HG03103 (cell line): ENCODE measurements around the gene RARA.

Experiments
- ATAC-seq: cut with Tn5 transposase; IDR thresholded peaks from one replicate; pipeline ENCODE4 v1.9.1; 2021; ENCODE audit warnings: low read depth; ENCODE audit not compliant: unreplicated experiment

RARA gene

GRCh38 chr17:40352779-40353394 lies 43.9 kb downstream of the RARA start:
- no peak for ATAC-seq

DNA sequence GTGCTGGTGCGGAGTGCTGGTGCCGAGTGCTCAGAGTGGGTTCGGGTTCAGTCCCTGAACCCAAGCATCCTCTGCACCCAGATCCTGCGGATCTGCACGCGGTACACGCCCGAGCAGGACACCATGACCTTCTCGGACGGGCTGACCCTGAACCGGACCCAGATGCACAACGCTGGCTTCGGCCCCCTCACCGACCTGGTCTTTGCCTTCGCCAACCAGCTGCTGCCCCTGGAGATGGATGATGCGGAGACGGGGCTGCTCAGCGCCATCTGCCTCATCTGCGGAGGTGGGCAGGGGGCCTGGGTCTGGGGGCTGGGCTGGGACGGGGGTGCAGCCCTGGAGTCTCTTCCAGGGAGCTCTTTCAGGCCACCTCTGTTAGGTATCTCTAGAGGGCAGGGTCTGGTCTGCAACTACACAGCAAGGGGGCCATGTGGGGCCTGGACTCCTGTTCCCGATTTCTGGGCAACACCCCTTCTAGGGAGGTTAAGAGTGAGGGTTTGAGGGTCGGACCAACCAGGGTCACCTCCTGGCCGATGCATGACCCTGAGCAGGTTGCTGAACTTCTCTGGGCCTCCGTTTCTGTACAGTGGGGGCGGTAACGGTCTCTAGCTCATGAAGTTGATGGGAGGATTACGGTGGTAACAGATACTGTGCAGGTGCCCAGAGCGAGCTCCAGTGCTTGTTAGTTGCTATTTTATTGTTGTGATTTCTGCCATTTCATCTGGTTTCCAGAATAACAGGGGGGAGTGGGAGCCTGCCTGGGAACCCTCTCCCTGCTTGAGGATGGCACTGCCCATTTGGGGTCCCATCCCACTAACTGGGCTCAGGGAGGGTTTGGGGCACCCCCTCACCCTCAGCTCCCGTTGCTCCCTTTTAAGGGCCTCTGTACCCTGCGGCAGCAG lies 45.5 kb downstream of the RARA start:
- no peak for ATAC-seq

- ATAC-seq: no peak
These were observed 46.3 kb downstream of the RARA start for GRCh38 chr17:40355123-40355803.

- ATAC-seq: no peak
These were observed 47.1 kb downstream of the RARA start for GRCh38 chr17:40355804-40356758.

GRCh38 chr17:40356990-40357881 lies 48.3 kb downstream of the RARA start:
- no peak for ATAC-seq

GRCh38 chr17:40358323-40359038 lies 49.5 kb downstream of the RARA start:
- ATAC-seq: no peak

DNA sequence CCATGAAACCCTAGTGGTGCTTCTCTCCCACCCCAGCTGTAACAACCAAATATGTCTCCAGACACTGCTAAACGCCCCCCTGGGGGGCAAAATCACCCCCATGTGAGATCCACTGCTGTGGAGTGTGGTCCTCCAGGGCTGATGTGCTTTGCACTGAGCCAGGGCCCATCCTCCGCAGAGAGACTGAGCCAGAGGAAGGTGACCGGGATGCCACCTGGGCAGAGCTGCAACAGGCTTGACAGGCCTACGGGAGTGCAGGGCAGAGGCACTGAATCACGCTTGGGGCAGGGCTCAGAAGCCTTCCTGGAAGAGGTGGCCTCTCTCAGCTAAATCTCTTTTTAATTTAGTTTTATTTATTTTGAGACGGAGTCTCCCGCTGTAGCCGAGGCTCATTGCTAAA lies 51.1 kb downstream of the RARA start:
- no peak for ATAC-seq

- no peak for ATAC-seq
These were observed 52.3 kb downstream of the RARA start for GRCh38 chr17:40361063-40361924.

DNA sequence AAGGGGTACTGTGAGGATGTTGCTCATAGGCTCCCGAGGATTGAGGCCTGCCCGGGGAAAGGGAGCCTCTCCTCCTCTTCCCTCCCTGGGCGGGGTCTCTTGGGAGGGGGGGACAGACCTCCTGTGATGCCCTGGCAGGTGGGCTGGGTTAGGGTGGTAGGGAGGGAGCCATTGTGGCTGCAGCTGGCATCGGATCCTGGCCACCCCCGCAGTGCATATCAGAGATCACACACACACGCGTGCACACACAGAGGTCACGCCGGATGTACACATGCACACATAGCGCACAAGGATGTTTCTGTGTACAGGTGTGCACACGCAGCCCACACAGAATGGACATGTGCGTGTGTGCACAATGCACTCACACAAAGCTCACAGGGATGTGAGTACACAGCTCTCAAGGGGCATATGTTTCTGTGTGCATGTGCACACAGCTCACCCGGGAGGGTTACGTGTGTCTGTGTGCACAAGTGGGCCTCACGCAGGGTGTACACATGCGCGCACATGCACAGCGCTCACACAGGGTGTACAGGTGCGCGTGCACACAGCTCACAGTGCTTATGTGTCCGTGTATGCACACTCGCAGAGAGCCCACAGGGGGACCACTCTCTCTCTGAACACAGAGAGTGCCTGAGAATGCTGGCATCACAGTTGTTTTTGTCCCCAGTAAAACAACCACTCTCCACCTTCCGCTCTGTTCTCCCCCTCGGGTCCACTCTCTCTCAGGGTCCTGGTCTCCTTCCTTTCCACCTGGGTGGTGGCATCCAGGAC lies 53.1 kb downstream of the RARA start:
- ATAC-seq: no peak

- ATAC-seq: no peak
These were observed 53.7 kb downstream of the RARA start for GRCh38 chr17:40362696-40363110.

DNA sequence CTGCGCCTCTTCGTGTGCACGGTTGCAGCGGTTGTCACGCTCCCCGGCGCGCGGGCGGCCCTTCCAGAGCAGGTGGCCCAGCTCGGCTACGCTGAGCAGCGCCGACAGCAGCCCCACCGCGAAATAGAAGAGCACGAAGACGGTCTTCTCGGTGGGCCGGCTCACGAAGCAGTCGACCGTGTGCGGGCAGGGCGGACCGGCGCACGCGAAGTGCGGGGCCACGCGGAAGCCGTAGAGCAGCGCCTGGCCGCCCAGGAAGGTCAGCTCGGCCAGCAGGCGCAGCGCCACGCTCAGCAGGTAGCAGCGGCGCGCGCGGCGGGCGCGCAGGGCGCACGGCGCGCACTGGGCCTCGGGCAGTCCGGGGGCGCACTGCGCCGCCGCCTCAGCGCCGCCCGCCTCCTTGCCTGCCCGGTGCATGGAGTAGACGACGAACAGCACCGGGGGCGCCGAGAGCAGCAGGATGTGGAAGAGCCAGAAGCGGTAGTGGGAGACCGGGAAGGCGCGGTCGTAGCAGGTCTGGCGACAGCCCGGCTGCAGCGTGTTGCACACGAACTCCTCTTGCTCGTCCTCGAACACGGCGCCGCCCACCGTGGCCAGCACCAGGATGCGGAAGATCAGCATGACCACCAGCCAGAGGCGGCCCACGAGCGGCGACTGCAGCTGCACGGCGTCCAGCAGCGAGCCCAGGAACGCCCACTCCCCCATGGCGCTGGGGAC lies 54.3 kb downstream of the RARA start:
- no peak for ATAC-seq

- no peak for ATAC-seq
These were observed 55.3 kb downstream of the RARA start, which contains the start of gene GJD3 for GRCh38 chr17:40364121-40364861. GJD3 (minus strand) TSS chr17:40364737; CDS start chr17:40363815, 922 bp downstream.

GRCh38 chr17:40364906-40365305 lies 55.9 kb downstream of the RARA start:
- no peak for ATAC-seq

DNA sequence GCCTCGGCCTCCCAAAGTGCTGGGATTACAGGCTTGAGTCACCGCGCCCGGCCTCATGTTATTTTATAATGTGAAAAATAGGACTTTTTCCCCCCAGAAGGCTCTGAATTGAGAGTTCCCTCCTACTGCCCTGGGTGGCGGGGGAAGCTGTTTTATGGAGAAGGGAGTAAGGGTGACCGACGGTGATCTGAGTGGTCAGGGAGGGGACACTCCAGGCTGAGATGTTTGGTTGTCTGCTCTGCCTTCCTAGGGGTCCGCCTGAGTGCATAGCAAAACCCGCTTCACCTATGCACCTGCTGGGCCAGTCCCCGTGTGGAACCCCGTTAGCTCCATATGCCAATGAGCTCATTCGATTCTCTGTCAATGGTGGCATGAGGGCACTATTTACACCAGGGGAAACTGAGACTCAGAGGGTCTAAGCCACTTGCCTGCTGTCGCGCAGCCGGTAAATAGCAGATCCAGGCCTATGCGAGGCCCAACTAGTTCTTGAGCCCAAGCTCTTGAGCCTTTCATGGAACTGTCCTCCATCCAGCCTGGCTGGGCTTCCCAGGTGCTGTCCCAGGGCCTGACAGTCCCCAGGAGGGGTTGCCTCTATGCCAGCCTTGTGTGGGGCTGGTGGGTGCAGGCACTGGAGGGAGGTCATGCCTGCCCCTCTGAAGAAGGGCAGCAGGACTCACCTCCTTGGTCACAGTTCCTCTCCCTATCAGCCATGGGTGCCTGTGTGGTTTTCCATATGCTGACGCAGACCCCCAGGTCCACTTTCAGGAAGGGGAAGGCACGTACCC lies 57.3 kb downstream of the RARA start:
- ATAC-seq: no peak
